Activated CD8-positive, alpha-beta memory T cell treated with anti-CD3 and anti-CD28 coated beads for 24 hours (primary cell): ENCODE measurements around the gene GATAD2A.
A peak's percentile ranks its signal among the peaks of the same experiment; 100 is the strongest.

Source experiments
- DNase-seq: peaks from one replicate; pipeline ENCODE4 v3.0.0-alpha.2; 2020

The GATAD2A gene

DNA sequence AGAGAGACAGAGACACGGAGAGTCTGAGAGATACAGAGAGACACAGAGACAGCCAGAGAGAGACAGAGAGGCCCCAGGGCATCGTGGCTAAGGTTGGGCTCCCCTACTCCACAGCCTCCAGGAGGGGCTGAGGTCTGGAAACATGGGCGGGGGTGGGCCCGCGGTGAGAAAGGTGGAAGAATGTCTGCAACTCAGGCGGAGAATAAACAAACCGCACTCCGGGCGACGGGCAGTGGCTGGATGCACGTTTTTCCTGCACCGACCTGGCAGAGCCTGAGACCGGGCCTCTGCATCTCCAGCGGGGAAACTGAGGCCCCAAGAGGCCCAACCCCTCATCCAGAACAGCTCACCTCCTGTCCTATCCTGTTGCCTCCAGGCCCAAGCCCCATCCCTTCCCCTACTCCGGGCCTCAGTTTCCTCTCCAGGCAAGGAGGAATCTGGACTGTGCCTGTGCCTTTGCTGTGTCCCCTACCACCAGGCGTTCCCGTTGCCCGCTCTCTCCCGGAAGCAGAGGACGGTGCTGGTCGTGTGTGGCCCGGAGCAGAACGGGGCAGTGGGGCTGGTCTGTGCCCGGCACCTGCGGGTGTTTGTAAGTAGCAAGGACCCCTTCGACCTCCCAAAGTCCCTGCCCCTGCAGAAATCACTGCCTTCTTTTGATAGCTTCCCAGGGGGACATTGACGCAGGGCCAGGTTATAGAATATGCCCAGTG, 129.2 kb downstream of the GATAD2A start:
- no peak for DNase-seq

GRCh38 chr19:19535311-19536191, 130.1 kb downstream of the GATAD2A start:
- DNase-seq, result no peak

GRCh38 chr19:19537075-19538048, 131.9 kb downstream of the GATAD2A start:
- DNase-seq, result no peak

- peak; percentile 76 for DNase-seq
Measured at GRCh38 chr19:19538061-19538784, 132.7 kb downstream of the GATAD2A start, which contains the start of gene CILP2. Gene CILP2, plus strand, starts transcription at chr19:19538265. Its CDS starts 85 bp downstream, at chr19:19538350.

DNA sequence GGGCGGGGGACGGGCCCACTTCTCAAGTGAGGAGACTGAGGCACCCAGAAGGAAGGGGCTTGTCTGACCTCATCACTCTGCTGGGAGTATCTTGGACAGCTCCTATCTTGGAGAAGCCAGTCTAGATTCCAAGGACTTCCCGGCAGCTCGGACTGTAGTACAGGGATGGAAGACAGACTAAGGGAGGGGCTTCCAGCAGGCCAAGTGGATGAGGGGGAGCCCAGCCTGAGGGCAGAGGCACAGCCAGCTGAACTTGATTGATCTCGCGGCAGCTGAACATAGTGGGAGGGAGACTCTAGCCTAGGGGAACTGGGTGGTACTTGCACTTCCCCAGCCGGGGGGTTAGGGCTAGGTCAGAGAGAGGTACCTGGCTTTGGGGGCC, 133.3 kb downstream of the GATAD2A start:
- no peak for DNase-seq

DNA sequence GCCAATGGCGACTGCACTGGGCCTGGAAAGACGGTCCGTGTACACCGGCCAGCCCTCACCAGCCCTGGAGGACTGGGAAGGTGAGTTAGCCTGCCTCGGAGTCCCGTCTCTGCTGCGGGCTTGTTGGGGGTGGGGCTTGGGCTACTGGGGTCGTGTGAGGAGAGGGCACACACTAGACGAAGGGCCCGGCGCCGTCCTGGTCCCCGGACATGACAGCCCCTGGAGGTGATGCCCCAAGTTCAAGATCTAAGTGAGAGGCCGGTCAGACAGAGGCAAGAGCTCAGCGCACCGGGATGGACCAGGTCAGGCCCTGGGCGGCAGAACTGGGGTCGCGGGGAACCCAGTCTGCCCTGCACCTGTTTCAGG, 134.2 kb downstream of the GATAD2A start:
- no peak for DNase-seq

DNA sequence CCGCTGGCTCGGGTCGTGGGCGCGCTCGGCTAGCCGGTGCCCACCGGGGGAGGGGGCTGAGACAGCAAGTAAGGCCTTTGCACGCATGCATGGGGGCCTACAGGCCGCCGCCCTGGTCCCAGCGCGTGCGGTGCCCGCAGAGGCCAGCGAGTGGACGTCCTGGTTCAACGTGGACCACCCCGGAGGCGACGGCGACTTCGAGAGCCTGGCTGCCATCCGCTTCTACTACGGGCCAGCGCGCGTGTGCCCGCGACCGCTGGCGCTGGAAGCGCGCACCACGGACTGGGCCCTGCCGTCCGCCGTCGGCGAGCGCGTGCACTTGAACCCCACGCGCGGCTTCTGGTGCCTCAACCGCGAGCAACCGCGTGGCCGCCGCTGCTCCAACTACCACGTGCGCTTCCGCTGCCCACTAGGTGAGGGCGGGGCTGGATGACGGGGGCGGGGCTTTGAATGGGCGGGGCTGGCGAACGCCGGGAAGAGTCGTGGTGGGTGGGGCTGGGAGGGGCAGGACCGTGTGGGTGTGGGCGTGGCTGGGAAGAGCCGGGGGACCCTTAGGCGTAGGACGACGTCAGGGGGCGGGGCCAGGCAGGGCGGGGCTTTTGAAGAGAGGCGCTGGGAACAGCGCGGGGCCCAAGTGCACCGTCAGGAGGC, 134.7 kb downstream of the GATAD2A start:
- DNase-seq, result peak; percentile 85

- DNase-seq, result peak; percentile 84
Measured at GRCh38 chr19:19540715-19541515, 135.4 kb downstream of the GATAD2A start.

- no peak for DNase-seq
Measured at GRCh38 chr19:19541616-19542015, 136.1 kb downstream of the GATAD2A start.

DNA sequence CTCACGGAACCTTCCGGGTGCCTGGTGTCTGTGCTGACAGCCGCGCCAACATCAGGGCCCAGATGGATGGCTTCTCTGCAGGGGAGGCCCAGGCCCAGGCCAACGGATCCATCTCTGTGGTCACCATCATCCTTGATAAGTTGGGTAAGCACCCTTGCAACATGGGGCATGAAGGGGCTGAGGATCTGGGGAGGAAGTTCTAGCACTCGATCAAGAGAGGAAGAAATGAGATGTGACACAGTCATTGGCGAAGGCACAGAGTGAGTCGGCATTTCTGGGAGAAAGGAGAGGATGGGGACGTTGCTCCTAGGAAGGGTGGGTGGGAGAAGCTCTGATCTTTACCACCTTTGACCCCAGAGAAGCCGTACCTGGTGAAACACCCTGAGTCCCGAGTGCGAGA, 137.0 kb downstream of the GATAD2A start:
- DNase-seq, result no peak

DNA sequence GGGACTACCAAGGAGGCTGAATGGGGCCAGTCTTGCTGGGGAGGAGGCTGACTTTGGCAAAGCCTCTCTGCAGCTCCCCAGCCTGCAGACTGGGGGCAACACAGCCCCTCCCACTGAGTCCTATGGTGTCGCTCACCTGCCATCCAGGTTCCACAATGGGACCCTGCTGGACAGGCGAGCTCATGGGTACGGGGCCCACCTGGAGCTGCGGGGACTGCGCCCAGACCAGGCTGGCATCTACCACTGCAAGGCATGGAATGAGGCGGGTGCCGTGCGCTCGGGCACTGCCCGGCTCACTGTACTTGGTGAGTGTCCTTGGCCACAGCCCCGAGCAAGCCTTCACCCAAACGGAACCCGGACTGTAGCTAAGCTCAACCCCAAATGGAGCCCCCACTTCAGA, 137.6 kb downstream of the GATAD2A start:
- DNase-seq, result no peak

GRCh38 chr19:19543640-19544039, 138.2 kb downstream of the GATAD2A start:
- no peak for DNase-seq

GRCh38 chr19:19544257-19544953, 138.9 kb downstream of the GATAD2A start:
- DNase-seq, result no peak

DNA sequence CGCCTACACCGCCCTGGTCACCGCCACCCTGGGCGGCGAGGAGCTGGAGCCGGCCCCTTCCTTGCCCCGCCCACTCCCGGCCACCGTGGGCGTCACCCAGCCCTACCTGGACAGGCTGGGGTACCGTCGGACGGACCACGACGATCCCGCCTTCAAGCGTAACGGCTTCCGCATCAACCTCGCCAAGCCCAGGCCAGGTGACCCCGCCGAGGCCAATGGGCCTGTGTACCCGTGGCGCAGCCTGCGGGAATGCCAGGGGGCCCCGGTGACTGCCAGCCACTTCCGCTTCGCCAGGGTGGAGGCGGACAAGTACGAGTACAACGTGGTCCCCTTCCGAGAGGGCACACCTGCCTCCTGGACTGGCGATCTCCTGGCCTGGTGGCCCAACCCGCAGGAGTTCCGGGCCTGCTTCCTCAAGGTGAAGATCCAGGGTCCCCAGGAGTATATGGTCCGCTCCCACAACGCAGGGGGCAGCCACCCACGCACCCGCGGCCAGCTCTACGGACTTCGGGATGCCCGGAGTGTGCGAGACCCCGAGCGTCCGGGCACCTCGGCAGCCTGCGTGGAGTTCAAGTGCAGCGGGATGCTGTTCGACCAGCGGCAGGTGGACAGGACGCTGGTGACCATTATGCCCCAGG, 139.6 kb downstream of the GATAD2A start:
- DNase-seq, result no peak

GRCh38 chr19:19545707-19546106, 140.2 kb downstream of the GATAD2A start:
- no peak for DNase-seq

- DNase-seq, result no peak
Measured at GRCh38 chr19:19546751-19547162, 141.3 kb downstream of the GATAD2A start.

- no peak for DNase-seq
Measured at GRCh38 chr19:19547674-19548336, 142.3 kb downstream of the GATAD2A start.

- DNase-seq, result no peak
Measured at GRCh38 chr19:19548915-19549759, 143.7 kb downstream of the GATAD2A start.
